Neural progenitor cell (in vitro differentiated cells): ENCODE data around the gene NDUFA3. TPM values are rescaled to one million over a fixed set of nuclear protein-coding genes. Genes with fewer than 3 reads are reported as not detected.

Experiments used
- DNase-seq: peaks from one replicate; pipeline ENCODE4 v3.0.0-alpha.2; 2016; ENCODE audit warnings: low spot score
- H2AFZ ChIP-seq: fragments of 200-600 bp; sonication (generic); replicated peaks from 2 replicates; pipeline ENCODE4 v1.6.1; 2016; ENCODE audit warnings: antibody characterized with exemption
- H3F3A ChIP-seq: fragments of 200-600 bp; sonication (generic); 2 replicates; pipeline ENCODE4 v1.6.1; 2016; ENCODE audit warnings: antibody characterized with exemption, low read depth
- H3K27ac ChIP-seq: fragments of 200-600 bp; sonication (generic); 2 replicates; pipeline ENCODE4 v1.5.1; 2016; ENCODE audit warnings: mild to moderate bottlenecking
- H3K27me3 ChIP-seq: fragments of 200-600 bp; sonication (generic); 2 replicates; pipeline ENCODE4 v1.6.1; 2016; ENCODE audit warnings: mild to moderate bottlenecking, moderate library complexity
- H3K36me3 ChIP-seq: fragments of 200-600 bp; sonication (generic); 2 replicates; pipeline ENCODE4 v1.5.1; 2016
- H3K4me1 ChIP-seq: fragments of 200-600 bp; sonication (generic); 2 replicates; pipeline ENCODE4 v1.6.1; 2016; ENCODE audit warnings: mixed run types
- H3K4me2 ChIP-seq: fragments of 200-600 bp; sonication (generic); 2 replicates; pipeline ENCODE4 v1.6.1; 2016
- H3K4me3 ChIP-seq: fragments of 200-600 bp; sonication (generic); 2 replicates; pipeline ENCODE4 v1.5.1; 2016
- H3K79me2 ChIP-seq: fragments of 200-600 bp; sonication (generic); 2 replicates; pipeline ENCODE4 v1.6.1; 2016; ENCODE audit warnings: low read depth
- H3K9ac ChIP-seq: fragments of 200-600 bp; sonication (generic); 2 replicates; pipeline ENCODE4 v1.6.1; 2016
- H3K9me3 ChIP-seq: fragments of 200-600 bp; sonication (generic); 2 replicates; pipeline ENCODE4 v1.5.1; 2016; ENCODE audit warnings: low read depth
- H4K20me1 ChIP-seq: fragments of 200-600 bp; sonication (generic); 2 replicates; pipeline ENCODE4 v1.6.1; 2016; ENCODE audit warnings: low read depth
- H3K27ac Mint-ChIP-seq: 3 replicates; pipeline ENCODE4 v1.8.0; 2021; ENCODE audit warnings: mixed read lengths
- H3K27me3 Mint-ChIP-seq: 2 replicates; pipeline ENCODE4 v1.8.0; 2022; ENCODE audit warnings: low read depth, mild to moderate bottlenecking, inconsistent platforms, moderate library complexity, mixed read lengths; ENCODE audit not compliant: insufficient read depth
- H3K36me3 Mint-ChIP-seq: 3 replicates; pipeline ENCODE4 v1.8.0; 2021; ENCODE audit warnings: mixed read lengths
- H3K4me1 Mint-ChIP-seq: 3 replicates; pipeline ENCODE4 v1.8.0; 2021; ENCODE audit warnings: mixed read lengths
- H3K4me3 Mint-ChIP-seq: 3 replicates; pipeline ENCODE4 v1.8.0; 2021; ENCODE audit warnings: mild to moderate bottlenecking, moderate library complexity, mixed read lengths
- H3K9me3 Mint-ChIP-seq: 3 replicates; pipeline ENCODE4 v1.8.0; 2020; ENCODE audit warnings: mixed read lengths
- CTCF ChIP-seq: fragments of 200-600 bp; sonication (generic); IDR thresholded peaks from 2 replicates; pipeline ENCODE4 v1.5.1; 2017; ENCODE audit warnings: antibody characterized with exemption, mild to moderate bottlenecking
- EZH2 ChIP-seq: fragments of 200-600 bp; sonication (generic); IDR thresholded peaks from 2 replicates; pipeline ENCODE4 v1.6.1; 2017; ENCODE audit warnings: antibody characterized with exemption, mild to moderate bottlenecking, moderate library complexity
- EZH2phosphoT487 ChIP-seq: fragments of 200-600 bp; sonication (generic); IDR thresholded peaks from 2 replicates; pipeline ENCODE4 v1.6.1; 2017; ENCODE audit warnings: antibody characterized with exemption
- total RNA-seq: library from RNA; depleted of rRNA; stranded (reverse); fragments of >200 nt; gene quantifications from 2 replicates; pipeline ENCODE4 v1.2.3, GENCODE V29; 2015; ENCODE audit warnings: low replicate concordance

The NDUFA3 gene
- total RNA-seq, 1 donor from 2014 or later = 75.9 TPM

GRCh38 chr19:54141356-54141755, 38.7 kb downstream of the NDUFA3 start:
- Histone ChIP-seq H3K4me3 (no peak overlapping the region), H3K36me3 (no peaks in the 10 kb centered on the region), H2AFZ (no peak overlapping the region), H3K9me3 (no peaks in the 10 kb centered on the region), H3K27ac (no peak overlapping the region), H3K27me3 (no peaks in the 10 kb centered on the region), H3K79me2 (peaks cover 55% of the 10 kb centered on the region), H3F3A (peaks cover 5% of the 10 kb centered on the region), H3K4me1 (peaks cover 8% of the 10 kb centered on the region), H3K4me2 (no peak overlapping the region), H4K20me1 (peaks cover 63% of the 10 kb centered on the region), H3K9ac (no peak overlapping the region)
- TF ChIP-seq EZH2phosphoT487 (no peak), EZH2 (no peak), CTCF (no peak)
- Mint-ChIP-seq H3K4me1 (peaks cover 23% of the 10 kb centered on the region), H3K9me3 (no peaks in the 10 kb centered on the region), H3K27me3 (peaks cover 13% of the 10 kb centered on the region), H3K36me3 (peaks cover 35% of the 10 kb centered on the region), H3K4me3 (no peak overlapping the region), H3K27ac (no peak overlapping the region)
- DNase-seq = no peak

GRCh38 chr19:54142166-54142780, 39.6 kb downstream of the NDUFA3 start:
- no peak overlapping the region for H3K4me2 ChIP-seq
- no peak overlapping the region for H3K9ac ChIP-seq
- peaks cover 55% of the 10 kb centered on the region for H3K79me2 ChIP-seq
- Mint-ChIP-seq H3K9me3 (no peaks in the 10 kb centered on the region), H3K36me3 (peaks cover 43% of the 10 kb centered on the region), H3K4me1 (peaks cover 20% of the 10 kb centered on the region), H3K27ac (no peak overlapping the region), H3K4me3 (no peak overlapping the region), H3K27me3 (peaks cover 10% of the 10 kb centered on the region)
- H3K9me3 ChIP-seq = no peaks in the 10 kb centered on the region
- DNase-seq = no peak
- H3K27me3 ChIP-seq = no peaks in the 10 kb centered on the region
- no peak overlapping the region for H3K27ac ChIP-seq
- no peaks in the 10 kb centered on the region for H3F3A ChIP-seq
- H3K4me1 ChIP-seq = peaks cover 8% of the 10 kb centered on the region
- H4K20me1 ChIP-seq = peaks cover 67% of the 10 kb centered on the region
- H2AFZ ChIP-seq = no peak overlapping the region
- no peak for TF ChIP-seq CTCF
- no peak for TF ChIP-seq EZH2
- no peak for TF ChIP-seq EZH2phosphoT487
- H3K4me3 ChIP-seq = no peak overlapping the region
- H3K36me3 ChIP-seq = no peaks in the 10 kb centered on the region

- DNase-seq = no peak
- Mint-ChIP-seq H3K27me3 (peaks cover 7% of the 10 kb centered on the region), H3K4me3 (no peak overlapping the region), H3K9me3 (no peaks in the 10 kb centered on the region), H3K36me3 (peaks cover 53% of the 10 kb centered on the region), H3K4me1 (peaks cover 4% of the 10 kb centered on the region), H3K27ac (no peak overlapping the region)
- Histone ChIP-seq H3K4me1 (no peaks in the 10 kb centered on the region), H3K4me2 (no peak overlapping the region), H2AFZ (no peak overlapping the region), H3K36me3 (no peaks in the 10 kb centered on the region), H3K79me2 (peaks cover 25% of the 10 kb centered on the region), H3K9ac (no peak overlapping the region), H3K27ac (no peak overlapping the region), H3K4me3 (no peak overlapping the region), H3K27me3 (no peaks in the 10 kb centered on the region), H3F3A (no peaks in the 10 kb centered on the region), H3K9me3 (no peaks in the 10 kb centered on the region), H4K20me1 (peaks cover 51% of the 10 kb centered on the region)
- TF ChIP-seq EZH2 = no peak
- no peak for TF ChIP-seq CTCF
- no peak for TF ChIP-seq EZH2phosphoT487
Observed at GRCh38 chr19:54145541-54146158, 43.0 kb downstream of the NDUFA3 start.
